H9 (cell line): Measurements from ENCODE around the gene MFSD12. TPM values are rescaled to one million over a fixed set of nuclear protein-coding genes. Genes with fewer than 3 reads are reported as not detected.
A peak's percentile ranks its signal among the peaks of the same experiment; 100 is the strongest.

Source experiments
- DNase-seq: peaks from one replicate; pipeline ENCODE4 v3.0.0-alpha.2; 2017
- H2AFZ ChIP-seq: one replicate; pipeline ENCODE4 v1.6.1; 2013; ENCODE audit warnings: mild to moderate bottlenecking, low read length, control low read depth, moderate library complexity
- H2AK5ac ChIP-seq: 2 replicates; pipeline ENCODE4 v1.6.1; 2013; ENCODE audit warnings: low read length, control low read depth, mixed read lengths; ENCODE audit not compliant: insufficient read length
- H2BK120ac ChIP-seq: one replicate; pipeline ENCODE4 v1.6.1; 2013; ENCODE audit warnings: low read depth, mild to moderate bottlenecking, low read length, control low read depth, inconsistent platforms; ENCODE audit not compliant: poor library complexity, severe bottlenecking
- H2BK12ac ChIP-seq: 2 replicates; pipeline ENCODE4 v1.6.1; 2013; ENCODE audit warnings: low read length, control low read depth, mixed read lengths, low read depth; ENCODE audit not compliant: insufficient read length
- H2BK15ac ChIP-seq: 2 replicates; pipeline ENCODE4 v1.6.1; 2013; ENCODE audit warnings: low read depth, low read length, control low read depth
- H2BK20ac ChIP-seq: one replicate; pipeline ENCODE4 v1.6.1; 2013; ENCODE audit warnings: low read depth, mild to moderate bottlenecking, low read length, control low read depth, inconsistent platforms; ENCODE audit not compliant: poor library complexity, severe bottlenecking
- H2BK5ac ChIP-seq: 2 replicates; pipeline ENCODE4 v1.6.1; 2013; ENCODE audit warnings: low read length, control low read depth, mixed read lengths; ENCODE audit not compliant: insufficient read length
- H3K14ac ChIP-seq: 2 replicates; pipeline ENCODE4 v1.6.1; 2013; ENCODE audit warnings: low read length, control low read depth; ENCODE audit not compliant: insufficient read depth
- H3K18ac ChIP-seq: 2 replicates; pipeline ENCODE4 v1.6.1; 2013; ENCODE audit warnings: low read depth, mild to moderate bottlenecking, mixed read lengths, low read length, control low read depth; ENCODE audit not compliant: insufficient read length
- H3K23ac ChIP-seq: 2 replicates; pipeline ENCODE4 v1.6.1; 2013; ENCODE audit warnings: low read length, control low read depth, mixed read lengths, low read depth; ENCODE audit not compliant: insufficient read length
- H3K23me2 ChIP-seq: 2 replicates; pipeline ENCODE4 v1.6.1; 2013; ENCODE audit warnings: low read depth, mild to moderate bottlenecking, mixed read lengths, low read length, control low read depth; ENCODE audit not compliant: insufficient read length, poor library complexity, severe bottlenecking
- H3K27ac ChIP-seq: 2 replicates; pipeline ENCODE4 v1.5.1; 2013; ENCODE audit warnings: low read length, control low read depth, mixed read lengths, low read depth; ENCODE audit not compliant: insufficient read length
- H3K27me3 ChIP-seq: 2 replicates; pipeline ENCODE4 v1.6.1; 2013; ENCODE audit warnings: low read length, control low read depth, inconsistent platforms; ENCODE audit not compliant: insufficient read depth
- H3K4ac ChIP-seq: 2 replicates; pipeline ENCODE4 v1.6.1; 2013; ENCODE audit warnings: low read depth, mild to moderate bottlenecking, control low read depth, inconsistent platforms, low read length, moderate library complexity
- H3K4me1 ChIP-seq: 2 replicates; pipeline ENCODE4 v1.6.1; 2013; ENCODE audit warnings: low read length, control low read depth, inconsistent platforms; ENCODE audit not compliant: insufficient read depth
- H3K4me2 ChIP-seq: 2 replicates; pipeline ENCODE4 v1.6.1; 2013; ENCODE audit warnings: low read length, control low read depth, mixed read lengths; ENCODE audit not compliant: insufficient read length, insufficient read depth
- H3K56ac ChIP-seq: 2 replicates; pipeline ENCODE4 v1.6.1; 2013; ENCODE audit warnings: low read depth, mild to moderate bottlenecking, mixed read lengths, low read length, control low read depth; ENCODE audit not compliant: insufficient read length
- H3K79me1 ChIP-seq: 2 replicates; pipeline ENCODE4 v1.6.1; 2013; ENCODE audit warnings: low read depth, mild to moderate bottlenecking, moderate library complexity, low read length, control low read depth, inconsistent platforms; ENCODE audit not compliant: insufficient read depth, poor library complexity, severe bottlenecking
- H3K79me2 ChIP-seq: 2 replicates; pipeline ENCODE4 v1.6.1; 2013; ENCODE audit warnings: low read length, control low read depth, inconsistent platforms; ENCODE audit not compliant: insufficient read depth
- H3K9ac ChIP-seq: 2 replicates; pipeline ENCODE4 v1.6.1; 2013; ENCODE audit warnings: low read length, control low read depth, mixed read lengths; ENCODE audit not compliant: insufficient read length; ENCODE audit errors: extremely low read depth
- H3K9me3 ChIP-seq: one replicate; pipeline ENCODE4 v1.6.1; 2013; ENCODE audit warnings: low read depth, low read length, inconsistent platforms; ENCODE audit not compliant: control insufficient read depth
- H3T11ph ChIP-seq: one replicate; pipeline ENCODE4 v1.6.1; 2013; ENCODE audit warnings: mild to moderate bottlenecking, low read length, control low read depth, inconsistent platforms
- H4K20me1 ChIP-seq: one replicate; pipeline ENCODE4 v1.6.1; 2013; ENCODE audit not compliant: control insufficient read depth, insufficient read length, insufficient read depth
- H4K5ac ChIP-seq: 2 replicates; pipeline ENCODE4 v1.6.1; 2013; ENCODE audit warnings: low read depth, mild to moderate bottlenecking, mixed read lengths, low read length, control low read depth; ENCODE audit not compliant: insufficient read length
- H4K8ac ChIP-seq: replicated peaks from 2 replicates; pipeline ENCODE4 v1.6.1; 2013; ENCODE audit warnings: low read length, control low read depth, mixed read lengths, low read depth; ENCODE audit not compliant: insufficient read length
- H4K91ac ChIP-seq: 2 replicates; pipeline ENCODE4 v1.6.1; 2013; ENCODE audit warnings: low read depth, mild to moderate bottlenecking, moderate library complexity, mixed read lengths, low read length, control low read depth; ENCODE audit not compliant: insufficient read length
- H3K27ac Mint-ChIP-seq, 3 experiments: 2 replicates in 2 of 3; 3 replicates in 1 of 3; pipeline ENCODE4 v1.8.0; 2020 to 2021; ENCODE audit warnings: mixed read lengths in 3 of 3, mild to moderate bottlenecking in 1 of 3, moderate library complexity in 1 of 3
- H3K27me3 Mint-ChIP-seq: 2 replicates; pipeline ENCODE4 v1.8.0; 2021; ENCODE audit warnings: low read depth, mild to moderate bottlenecking, moderate library complexity, mixed read lengths
- H3K36me3 Mint-ChIP-seq, 3 experiments: 2 replicates in 2 of 3; 3 replicates in 1 of 3; pipeline ENCODE4 v1.8.0; 2020 to 2021; ENCODE audit warnings: low read depth in 3 of 3, mixed read lengths in 3 of 3; ENCODE audit not compliant: insufficient read depth in 1 of 3
- H3K4me1 Mint-ChIP-seq, 2 experiments: 2 replicates each; pipeline ENCODE4 v1.8.0; 2020; ENCODE audit warnings: mixed read lengths in 2 of 2
- H3K4me3 Mint-ChIP-seq, 2 experiments: 2 replicates in 1 of 2; 3 replicates in 1 of 2; pipeline ENCODE4 v1.8.0; 2020 to 2021; ENCODE audit warnings: mild to moderate bottlenecking in 2 of 2, mixed read lengths in 2 of 2, moderate library complexity in 1 of 2
- H3K9me3 Mint-ChIP-seq, 2 experiments: 2 replicates in 1 of 2; 3 replicates in 1 of 2; pipeline ENCODE4 v1.8.0; 2020; ENCODE audit warnings: mild to moderate bottlenecking in 2 of 2, mixed read lengths in 2 of 2, moderate library complexity in 1 of 2
- CTCF ChIP-seq: fragments of 200-600 bp; sonication (generic); conservative IDR thresholded peaks from 3 replicates; pipeline ENCODE4 v1.8.0; 2021; ENCODE audit warnings: antibody characterized with exemption, mild to moderate bottlenecking
- WGBS: extraction: QIAGEN DNeasy Blood & Tissue Kit; methylation state at CpG from one replicate; pipeline ENCODE4 v1.1.7; 2013; ENCODE audit warnings: missing lambda C conversion rate, low lambda C conversion rate, mixed read lengths; ENCODE audit not compliant: insufficient read length; ENCODE audit errors: extremely low coverage; 5-methylcytosine and 5-hydroxymethylcytosine counted together
- total RNA-seq: library from RNA; stranded (reverse); gene quantifications from 2 replicates; pipeline ENCODE4 v1.2.1, GENCODE V29; 2021

MFSD12 gene
- total RNA-seq, 1 experiment from 2014 or later, result 58.8 TPM

GRCh38 chr19:3595521-3596061, 38.2 kb upstream of the MFSD12 start:
- no peak overlapping the region for H2BK5ac ChIP-seq

More at GRCh38 chr19:3595521-3596061, 38.2 kb upstream of the MFSD12 start:
- Mint-ChIP-seq H3K9me3 (peaks cover 10 to 12% of the 10 kb centered on the region in 2 experiments), H3K36me3 (no peaks in the 10 kb centered on the region; a peak in 1 of 7 replicates), H3K4me3 (no peak overlapping the region), H3K4me1 (no peaks in the 10 kb centered on the region), H3K27me3 (peaks cover 42% of the 10 kb centered on the region), H3K27ac (no peak overlapping the region)
- H3K23ac ChIP-seq, result no peak overlapping the region
- no peak overlapping the region for H2BK120ac ChIP-seq
- H4K5ac ChIP-seq, result no peak overlapping the region
- no peak overlapping the region for H3K4me2 ChIP-seq
- H2BK15ac ChIP-seq, result no peak overlapping the region; the same call in 1 of the 2 replicates
- H2BK20ac ChIP-seq, result no peak overlapping the region
- H3K4ac ChIP-seq, result no peak overlapping the region
- peak; percentile 26 for DNase-seq
- H2BK12ac ChIP-seq, result no peak overlapping the region
- WGBS, result no CpG with 5 or more reads among the region's 34 CpGs
- H3K79me2 ChIP-seq, result no peaks in the 10 kb centered on the region
- no peak overlapping the region for H2AFZ ChIP-seq
- no peak for TF ChIP-seq CTCF
- no peaks in the 10 kb centered on the region for H3K23me2 ChIP-seq
- no peak overlapping the region for H3K27ac ChIP-seq
- no peak overlapping the region for H3K56ac ChIP-seq
- H4K91ac ChIP-seq, result no peak overlapping the region
- no peaks in the 10 kb centered on the region for H3K79me1 ChIP-seq
- H3K27me3 ChIP-seq, result peaks cover 4% of the 10 kb centered on the region; the same call in 1 of the 2 replicates
- H3T11ph ChIP-seq, result no peak overlapping the region
- H2AK5ac ChIP-seq, result no peak overlapping the region
- H4K20me1 ChIP-seq, result no peaks in the 10 kb centered on the region
- H3K9me3 ChIP-seq, result no peaks in the 10 kb centered on the region
- H3K14ac ChIP-seq, result no peak overlapping the region
- H3K4me1 ChIP-seq, result no peaks in the 10 kb centered on the region
- no peak overlapping the region for H3K18ac ChIP-seq
- H4K8ac ChIP-seq, result no peak overlapping the region
- H3K9ac ChIP-seq, result no peak overlapping the region
